NCI-H526 (cell line): Measurements from ENCODE around the gene FAM24B.
"Not testable (repeated sequence)": the region's sequence is repeated elsewhere in the genome, so short reads cannot be mapped to it uniquely, and the experiment has no call there.

Experiments used
- DNase-seq, 2 experiments: peaks; one replicate each; lab custom pipeline; 2025; lab: John Stamatoyannopoulos, UW

The FAM24B gene

GRCh38 chr10:122858042-122858441 is 21.3 kb downstream of the FAM24B start:
- DNase-seq, result not testable (repeated sequence)

GRCh38 chr10:122856902-122857301 is 22.5 kb downstream of the FAM24B start:
- no peak for DNase-seq

- DNase-seq, result no peak
These were observed 23.6 kb downstream of the FAM24B start for GRCh38 chr10:122855745-122856144.

- no peak for DNase-seq
These were observed 24.7 kb downstream of the FAM24B start for GRCh38 chr10:122854648-122855047.

GRCh38 chr10:122853665-122854313 is 25.6 kb downstream of the FAM24B start:
- no peak for DNase-seq

GRCh38 chr10:122852261-122852660 is 27.1 kb downstream of the FAM24B start:
- no peak for DNase-seq

- DNase-seq, result no peak
These were observed 28.4 kb downstream of the FAM24B start for GRCh38 chr10:122850705-122851640.

- no peak for DNase-seq
These were observed 29.3 kb downstream of the FAM24B start for GRCh38 chr10:122849900-122850605.

GRCh38 chr10:122849090-122849489 is 30.3 kb downstream of the FAM24B start:
- DNase-seq, result no peak

GRCh38 chr10:122847782-122848604 is 31.4 kb downstream of the FAM24B start:
- DNase-seq, result no peak

GRCh38 chr10:122845783-122846332 is 33.5 kb downstream of the FAM24B start, which contains the start of gene CUZD1:
TSS of gene CUZD1 (minus strand) at chr10:122845857. CDS start at chr10:122845843, 14 bp downstream.
- DNase-seq, result no peak

- no peak for DNase-seq
These were observed 35.2 kb downstream of the FAM24B start for GRCh38 chr10:122844146-122844545.

- no peak for DNase-seq
These were observed 37.8 kb downstream of the FAM24B start for GRCh38 chr10:122841569-122841968.

- DNase-seq, result no peak
These were observed 39.9 kb downstream of the FAM24B start for GRCh38 chr10:122839505-122839904.

GRCh38 chr10:122838880-122839279 is 40.5 kb downstream of the FAM24B start:
- DNase-seq, result no peak

- no peak for DNase-seq
These were observed 43.5 kb downstream of the FAM24B start for GRCh38 chr10:122835908-122836307.

GRCh38 chr10:122830965-122831353 is 48.4 kb downstream of the FAM24B start:
- no peak for DNase-seq

- no peak for DNase-seq
These were observed 49.0 kb downstream of the FAM24B start for GRCh38 chr10:122830273-122830964.

- DNase-seq, result no peak
These were observed 49.9 kb downstream of the FAM24B start for GRCh38 chr10:122829454-122829853.

- no peak for DNase-seq
These were observed 50.6 kb downstream of the FAM24B start for GRCh38 chr10:122828716-122829255.
